IMR-90 (cell line): ENCODE results near the gene LUZP2. TPM values are rescaled to one million over a fixed set of nuclear protein-coding genes. Genes with fewer than 3 reads are reported as not detected.

Experiments used
- ATAC-seq: fragments of 200-7000 bp; cut with Tn5 transposase; 2 replicates; pipeline ENCODE4 v1.9.1; 2020; ENCODE audit warnings: low read depth, mild to moderate bottlenecking, moderate library complexity
- BruUV-seq: library from RNA; stranded (reverse); fragments of 400-500 nt; replicated peaks from 2 replicates; lab custom pipeline; 2021; lab: Mats Ljungman, UMichigan
- CTCF ChIA-PET: fragments of 300-600 bp; formaldehyde crosslinking; extraction: SDS; loops from one replicate; lab custom pipeline; 2021; ENCODE audit warnings: antibody characterized with exemption; lab: Yijun Ruan, JAX
- POLR2A ChIA-PET: fragments of 300-600 bp; sonication (Branson Sonifier 250); formaldehyde crosslinking; loops from one replicate; lab custom pipeline; 2022; ENCODE audit warnings: antibody characterized with exemption; ENCODE audit not compliant: unreplicated experiment; lab: Charles Lee
- DNase-seq: peaks from one replicate; pipeline ENCODE4 v3.0.0; 2013
- H2AFZ ChIP-seq: replicated peaks from 2 replicates; pipeline ENCODE3; 2013; ENCODE audit warnings: low read length, mild to moderate bottlenecking; ENCODE audit not compliant: poor library complexity
- H2AK5ac ChIP-seq: 2 replicates; pipeline ENCODE4 v1.6.1; 2013; ENCODE audit warnings: low read depth, low read length, inconsistent platforms
- H2AK9ac ChIP-seq: replicated peaks from 2 replicates; pipeline ENCODE3; 2013; ENCODE audit warnings: mild to moderate bottlenecking, low read depth, low read length, moderate library complexity; ENCODE audit not compliant: poor library complexity
- H2BK120ac ChIP-seq: 2 replicates; pipeline ENCODE4 v1.6.1; 2013; ENCODE audit warnings: low read depth, low read length, inconsistent platforms
- H2BK15ac ChIP-seq: 3 replicates; pipeline ENCODE4 v1.6.1; 2013; ENCODE audit warnings: low read depth, low read length, inconsistent platforms
- H2BK20ac ChIP-seq: 2 replicates; pipeline ENCODE4 v1.6.1; 2013; ENCODE audit warnings: low read depth, mild to moderate bottlenecking, inconsistent platforms, low read length, moderate library complexity
- H2BK5ac ChIP-seq: 2 replicates; pipeline ENCODE4 v1.6.1; 2013; ENCODE audit warnings: mild to moderate bottlenecking, low read depth, low read length, inconsistent platforms; ENCODE audit not compliant: poor library complexity, severe bottlenecking
- H3K14ac ChIP-seq: replicated peaks from 2 replicates; pipeline ENCODE4 v1.6.1; 2013; ENCODE audit warnings: low read depth, low read length, inconsistent platforms
- H3K18ac ChIP-seq: 2 replicates; pipeline ENCODE4 v1.6.1; 2013; ENCODE audit warnings: low read depth, low read length, control low read depth
- H3K23ac ChIP-seq: 2 replicates; pipeline ENCODE4 v1.6.1; 2013; ENCODE audit warnings: low read depth, low read length, inconsistent platforms
- H3K27ac ChIP-seq: 2 replicates; pipeline ENCODE4 v1.5.1; 2013; ENCODE audit warnings: mild to moderate bottlenecking, control low read depth, low read length; ENCODE audit not compliant: insufficient read depth
- H3K27me3 ChIP-seq: 2 replicates; pipeline ENCODE4 v1.6.1; 2013; ENCODE audit warnings: low read length; ENCODE audit not compliant: control insufficient read depth, insufficient read depth
- H3K36me3 ChIP-seq: 2 replicates; pipeline ENCODE4 v1.6.1; 2013; ENCODE audit warnings: low read length, mixed read lengths; ENCODE audit not compliant: control insufficient read depth, insufficient read depth
- H3K4ac ChIP-seq: 2 replicates; pipeline ENCODE4 v1.6.1; 2013; ENCODE audit warnings: low read depth, low read length, inconsistent platforms
- H3K4me1 ChIP-seq: 2 replicates; pipeline ENCODE4 v1.6.1; 2013; ENCODE audit warnings: low read length, mixed read lengths; ENCODE audit not compliant: control insufficient read depth, insufficient read depth
- H3K4me2 ChIP-seq: 2 replicates; pipeline ENCODE4 v1.6.1; 2013; ENCODE audit warnings: low read depth, mild to moderate bottlenecking, control low read depth, low read length, moderate library complexity
- H3K4me3 ChIP-seq: 2 replicates; pipeline ENCODE4 v1.5.1; 2013; ENCODE audit warnings: low read depth, mild to moderate bottlenecking, control low read depth, low read length, moderate library complexity; ENCODE audit not compliant: insufficient read depth
- H3K56ac ChIP-seq: 2 replicates; pipeline ENCODE4 v1.6.1; 2013; ENCODE audit warnings: low read length, inconsistent platforms; ENCODE audit not compliant: insufficient read depth; ENCODE audit errors: extremely low read depth
- H3K79me1 ChIP-seq, 2 experiments: 2 replicates each; pipeline ENCODE4 v1.6.1; 2013; ENCODE audit warnings: low read length in 2 of 2, inconsistent platforms in 1 of 2, low read depth in 1 of 2
- H3K9ac ChIP-seq: 2 replicates; pipeline ENCODE4 v1.6.1; 2013; ENCODE audit warnings: low read depth, low read length, control low read depth
- H3K9me1 ChIP-seq: 2 replicates; pipeline ENCODE4 v1.6.1; 2013; ENCODE audit warnings: low read length, inconsistent platforms; ENCODE audit not compliant: insufficient read depth
- H3K9me3 ChIP-seq: 2 replicates; pipeline ENCODE4 v1.6.1; 2013; ENCODE audit warnings: low read length; ENCODE audit not compliant: control insufficient read depth, insufficient read depth
- H4K20me1 ChIP-seq: 2 replicates; pipeline ENCODE4 v1.6.1; 2013; ENCODE audit warnings: low read length, inconsistent platforms; ENCODE audit not compliant: insufficient read depth
- H4K5ac ChIP-seq: 2 replicates; pipeline ENCODE4 v1.6.1; 2013; ENCODE audit warnings: mild to moderate bottlenecking, low read depth, low read length, control low read depth
- H4K8ac ChIP-seq, 2 experiments: 2 replicates each; pipeline ENCODE4 v1.6.1; 2013; ENCODE audit warnings: low read depth in 2 of 2, low read length in 2 of 2, control low read depth in 1 of 2, inconsistent platforms in 1 of 2
- H4K91ac ChIP-seq: 2 replicates; pipeline ENCODE4 v1.6.1; 2013; ENCODE audit warnings: low read depth, low read length, inconsistent platforms; ENCODE audit not compliant: insufficient read depth
- FOS ChIP-seq: fragments of 150-350 bp; IDR thresholded peaks from 2 replicates; pipeline ENCODE4 v1.6.1; 2016; ENCODE audit warnings: low read depth, low read length
- WGBS, 2 experiments: methylation state at CpG; one replicate each; pipeline versions ENCODE4 v1.1.5 to v1.1.7; 2013; ENCODE audit warnings: missing lambda C conversion rate in 2 of 2; ENCODE audit not compliant: insufficient read length in 1 of 2; ENCODE audit errors: extremely low coverage in 2 of 2; 5-methylcytosine and 5-hydroxymethylcytosine counted together
- dilution Hi-C: fragments of 300-500 bp; cut with HindIII; formaldehyde crosslinking; loops from one replicate; pipeline ENCODE4 v1.14.3; 2018; ENCODE audit warnings: low sequenced_read_pairs; ENCODE audit not compliant: unreplicated experiment
- in situ Hi-C: fragments of 300-500 bp; cut with MboI; formaldehyde crosslinking; loops from 3 replicates; pipeline ENCODE4 v1.14.3; 2019; ENCODE audit warnings: low sequenced_read_pairs, inconsistent platforms, mixed read lengths
- intact Hi-C: fragments of 100-400 bp; cut with micrococcal nuclease; formaldehyde crosslinking; loops from 2 replicates; pipeline ENCODE4 v1.10.0; 2022
- polyA plus RNA-seq, 3 experiments: library from polyadenylated mRNA; depleted of rRNA; stranded (reverse); fragments of >200 nt; gene quantifications; 2 replicates each; pipeline ENCODE4 v1.2.3, GENCODE V29; 2012; ENCODE audit warnings: low replicate concordance in 1 of 3
- total RNA-seq: library from RNA; depleted of rRNA; stranded (reverse); fragments of >200 nt; gene quantifications from 2 replicates; pipeline ENCODE4 v1.2.3, GENCODE V29; 2012
- TF ChIP-seq, protein P1 (sequence below): fragments of 150-350 bp; IDR thresholded peaks from 2 replicates; pipeline ENCODE4 v1.6.1; 2016; ENCODE audit warnings: low read depth, mild to moderate bottlenecking, low read length, moderate library complexity, borderline replicate concordance

The LUZP2 gene
- total and polyA plus RNA-seq, 2 of the 4 experiments (the other 2 are of a cell fraction) = 0.89 to 2.0 TPM

DNA sequence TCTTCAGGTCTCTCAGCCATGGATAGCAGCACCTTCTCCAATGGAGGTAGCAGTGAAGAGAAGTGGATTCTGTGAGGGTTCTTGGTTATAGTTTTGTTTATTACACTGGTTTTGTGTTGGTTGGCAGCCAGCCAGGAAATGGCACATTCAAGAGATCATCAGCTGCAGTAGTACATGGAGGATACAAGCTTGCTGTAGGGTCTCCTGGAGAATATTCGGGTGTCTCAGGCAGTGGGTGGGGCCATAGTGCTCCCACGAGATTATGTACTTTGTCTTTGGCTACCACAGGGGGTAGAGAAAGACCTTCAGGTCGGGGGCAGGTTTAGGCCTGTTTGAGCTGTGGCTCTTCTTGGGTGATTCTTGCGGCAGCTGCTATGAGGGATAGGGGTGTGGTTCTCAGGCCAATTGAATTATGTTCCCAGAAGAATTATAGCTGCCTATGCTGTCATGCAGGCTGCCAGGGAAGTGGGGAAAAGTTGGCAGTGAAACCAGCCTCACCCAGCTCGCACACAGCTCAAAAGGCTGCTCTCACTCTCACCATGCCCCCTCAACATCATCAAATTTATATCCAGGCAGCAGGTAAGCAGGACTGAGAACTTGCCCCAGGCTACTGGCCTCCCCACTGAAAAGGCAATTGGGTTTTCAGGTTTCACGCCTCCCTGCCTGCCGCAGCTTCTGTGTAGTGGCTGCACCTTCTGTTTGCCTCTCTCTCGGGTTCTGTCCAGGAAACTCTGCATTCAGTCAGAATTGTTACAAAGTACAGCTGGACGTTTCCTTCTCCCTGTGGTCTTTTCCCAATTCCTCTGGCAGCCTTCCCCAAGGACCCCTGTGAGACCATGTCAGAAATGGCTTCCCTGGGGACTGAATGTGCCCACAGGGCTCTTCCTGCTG lies 435.5 kb downstream of the LUZP2 start:
- Histone ChIP-seq H2AK5ac (no peak overlapping the region), H4K91ac (no peak overlapping the region), H3K4me1 (no peaks in the 10 kb centered on the region; the same call in 1 of the 2 replicates), H3K18ac (no peak overlapping the region), H3K14ac (no peak overlapping the region), H2BK15ac (no peak overlapping the region), H3K9me1 (no peaks in the 10 kb centered on the region), H2BK120ac (no peak overlapping the region), H3K27ac (no peak overlapping the region), H3K4me3 (no peak overlapping the region), H3K27me3 (no peaks in the 10 kb centered on the region), H3K23ac (no peak overlapping the region), H3K56ac (no peak overlapping the region), H2AK9ac (no peak overlapping the region), H3K9me3 (no peaks in the 10 kb centered on the region), H4K8ac (no peak overlapping the region), H3K4me2 (no peak overlapping the region), H4K20me1 (no peaks in the 10 kb centered on the region), H3K36me3 (no peaks in the 10 kb centered on the region), H4K5ac (no peak overlapping the region), H2AFZ (no peak overlapping the region), H3K9ac (no peak overlapping the region), H3K4ac (no peak overlapping the region), H2BK5ac (no peak overlapping the region), H2BK20ac (no peak overlapping the region), H3K79me1 (no peaks in the 10 kb centered on the region)
- DNase-seq = no peak
- in situ Hi-C loops (no loop called here), dilution Hi-C loops (no loop called here), intact Hi-C loops (no loop called here)
- TF ChIP-seq, protein P1, sequence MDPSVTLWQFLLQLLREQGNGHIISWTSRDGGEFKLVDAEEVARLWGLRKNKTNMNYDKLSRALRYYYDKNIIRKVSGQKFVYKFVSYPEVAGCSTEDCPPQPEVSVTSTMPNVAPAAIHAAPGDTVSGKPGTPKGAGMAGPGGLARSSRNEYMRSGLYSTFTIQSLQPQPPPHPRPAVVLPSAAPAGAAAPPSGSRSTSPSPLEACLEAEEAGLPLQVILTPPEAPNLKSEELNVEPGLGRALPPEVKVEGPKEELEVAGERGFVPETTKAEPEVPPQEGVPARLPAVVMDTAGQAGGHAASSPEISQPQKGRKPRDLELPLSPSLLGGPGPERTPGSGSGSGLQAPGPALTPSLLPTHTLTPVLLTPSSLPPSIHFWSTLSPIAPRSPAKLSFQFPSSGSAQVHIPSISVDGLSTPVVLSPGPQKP = no peak
- TF ChIP-seq FOS = no peak
- CTCF ChIA-PET = no interaction called here
- no peak for ATAC-seq
- BruUV-seq = no TSS peak
- POLR2A ChIA-PET = no interaction called here
- WGBS, 2 experiments = 89% methylated on average over 3 of the region's 9 CpGs; no CpG with 5 or more reads in 1 of the 2 experiments
